Measurements from ENCODE around the gene CASP8.

Gene CASP8

DNA sequence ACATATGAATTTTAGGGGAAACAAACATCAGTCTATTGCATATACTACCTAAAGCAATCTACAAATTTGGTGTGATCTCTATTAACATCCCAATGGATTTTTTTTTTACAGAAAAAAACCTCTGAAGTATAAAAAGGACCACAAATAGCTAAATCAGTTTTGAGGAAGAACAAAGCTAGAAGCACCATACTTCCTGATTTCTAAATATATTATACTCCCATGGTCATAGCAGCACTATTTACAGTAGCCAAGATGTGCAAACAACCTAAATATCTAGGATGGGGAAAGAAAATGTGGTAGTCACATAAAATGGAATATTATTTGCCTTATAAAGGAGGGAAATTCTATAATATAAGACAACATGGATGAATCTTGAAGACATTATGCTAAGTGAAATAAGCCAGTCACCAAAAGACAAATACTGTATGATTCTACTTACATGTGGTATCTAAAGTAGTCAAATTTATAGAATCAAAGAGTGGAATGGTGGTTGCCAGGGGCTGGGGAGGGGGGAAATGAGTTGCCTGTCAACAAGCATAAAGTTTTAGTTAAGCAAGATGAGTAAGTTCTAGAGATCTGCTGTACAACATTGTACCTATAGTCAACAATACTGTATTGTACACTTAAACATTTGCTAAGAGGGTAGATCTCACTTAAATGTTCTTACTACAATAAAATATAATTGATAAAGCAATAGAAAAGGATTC is 17.6 kb upstream of the CASP8 start:
- no peak for DNase-seq (ENCODE audit: low read depth)

- no peak for DNase-seq (ENCODE audit: low read depth)
Measured at GRCh38 chr2:201244829-201245228, 15.5 kb upstream of the CASP8 start.

- no peak for DNase-seq (ENCODE audit: low read depth)
Measured at GRCh38 chr2:201246280-201246679, 14.1 kb upstream of the CASP8 start.

DNA sequence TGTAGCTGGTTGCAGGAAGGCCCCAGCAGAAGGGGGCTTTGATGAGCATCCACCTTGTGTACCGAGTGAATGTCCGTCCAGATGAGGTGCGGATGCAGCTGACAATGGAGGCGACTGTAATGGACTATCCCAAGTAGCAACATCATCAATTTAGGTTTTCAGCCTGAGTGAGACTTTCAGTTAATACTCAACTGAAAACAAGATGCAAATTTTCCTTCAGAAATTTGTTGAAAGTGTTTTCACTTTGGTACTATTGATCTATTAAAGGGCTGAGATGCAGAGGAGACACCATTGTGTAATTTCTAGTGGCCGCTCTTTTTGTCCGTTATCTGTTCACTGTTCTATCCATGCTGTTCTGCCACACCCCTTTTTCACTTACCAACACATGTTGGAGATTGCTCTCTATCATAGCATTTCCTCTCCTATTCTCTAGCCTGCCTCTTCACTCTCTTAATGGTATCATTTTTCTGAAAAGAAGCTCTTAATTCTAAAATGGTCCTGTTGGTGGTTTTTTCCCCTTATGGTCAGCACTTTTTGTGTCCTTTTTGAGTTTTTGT is 12.0 kb upstream of the CASP8 start:
- DNase-seq (ENCODE audit: low read depth): no peak

GRCh38 chr2:201249889-201250288 is 10.4 kb upstream of the CASP8 start:
- DNase-seq (ENCODE audit: low read depth): no peak

GRCh38 chr2:201250741-201251140 is 9.6 kb upstream of the CASP8 start:
- DNase-seq (ENCODE audit: low read depth): no peak

DNA sequence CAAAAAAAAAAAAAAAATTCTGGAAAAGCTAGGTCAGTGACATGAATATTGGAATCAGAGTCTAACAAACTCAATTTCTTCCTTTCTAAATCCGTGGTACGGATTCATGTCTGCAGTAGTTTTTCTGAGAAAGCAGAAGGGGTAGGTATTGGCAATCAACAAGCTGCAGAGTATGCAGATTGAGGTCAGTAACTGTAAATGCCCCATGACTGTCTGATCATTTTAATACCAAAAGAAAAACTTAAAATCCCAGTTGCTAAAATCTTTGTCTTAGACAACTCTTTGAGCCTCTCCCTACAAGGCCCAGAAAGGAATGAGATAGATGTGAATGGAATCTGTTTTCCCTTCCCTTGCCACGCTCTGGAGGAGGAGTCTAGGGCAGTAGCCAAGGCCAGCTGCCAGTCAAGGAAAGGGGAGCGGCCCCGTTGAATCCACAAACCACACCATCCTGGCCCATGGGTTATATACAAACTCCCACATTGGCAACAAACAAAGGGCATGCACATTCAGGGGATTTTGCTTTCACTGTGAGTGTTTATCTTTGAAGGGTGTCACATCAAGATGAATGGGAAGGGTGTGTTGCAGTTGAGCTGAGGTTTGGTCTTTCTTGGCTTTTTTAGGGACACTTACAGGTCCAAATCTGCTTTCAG is 6.1 kb upstream of the CASP8 start:
- no peak for DNase-seq (ENCODE audit: low read depth)

GRCh38 chr2:201255408-201256033 is 4.8 kb upstream of the CASP8 start:
- DNase-seq (ENCODE audit: low read depth): no peak

DNA sequence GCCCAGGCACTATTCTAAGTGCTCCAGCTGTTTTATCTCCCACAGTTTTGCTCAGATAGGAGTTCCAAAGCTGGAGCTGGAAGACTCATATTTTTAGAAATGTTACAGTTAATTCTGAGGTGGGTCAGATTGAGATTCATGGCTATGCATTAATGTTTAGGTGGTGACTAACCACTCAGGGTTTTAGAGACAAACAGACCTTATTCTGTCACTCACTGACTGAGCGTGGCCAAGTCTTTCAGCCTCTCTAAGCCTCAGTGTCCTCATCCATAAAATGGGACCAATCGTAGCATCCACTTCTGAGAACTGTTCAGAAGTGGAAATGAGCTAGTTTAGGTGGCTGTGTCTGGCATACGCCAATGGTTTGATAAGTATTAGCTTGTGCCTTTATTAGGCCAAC is 4.3 kb upstream of the CASP8 start:
- peak; percentile 31 for DNase-seq (ENCODE audit: low read depth)

GRCh38 chr2:201257381-201257955 is 2.9 kb upstream of the CASP8 start:
- DNase-seq (ENCODE audit: low read depth): no peak

DNA sequence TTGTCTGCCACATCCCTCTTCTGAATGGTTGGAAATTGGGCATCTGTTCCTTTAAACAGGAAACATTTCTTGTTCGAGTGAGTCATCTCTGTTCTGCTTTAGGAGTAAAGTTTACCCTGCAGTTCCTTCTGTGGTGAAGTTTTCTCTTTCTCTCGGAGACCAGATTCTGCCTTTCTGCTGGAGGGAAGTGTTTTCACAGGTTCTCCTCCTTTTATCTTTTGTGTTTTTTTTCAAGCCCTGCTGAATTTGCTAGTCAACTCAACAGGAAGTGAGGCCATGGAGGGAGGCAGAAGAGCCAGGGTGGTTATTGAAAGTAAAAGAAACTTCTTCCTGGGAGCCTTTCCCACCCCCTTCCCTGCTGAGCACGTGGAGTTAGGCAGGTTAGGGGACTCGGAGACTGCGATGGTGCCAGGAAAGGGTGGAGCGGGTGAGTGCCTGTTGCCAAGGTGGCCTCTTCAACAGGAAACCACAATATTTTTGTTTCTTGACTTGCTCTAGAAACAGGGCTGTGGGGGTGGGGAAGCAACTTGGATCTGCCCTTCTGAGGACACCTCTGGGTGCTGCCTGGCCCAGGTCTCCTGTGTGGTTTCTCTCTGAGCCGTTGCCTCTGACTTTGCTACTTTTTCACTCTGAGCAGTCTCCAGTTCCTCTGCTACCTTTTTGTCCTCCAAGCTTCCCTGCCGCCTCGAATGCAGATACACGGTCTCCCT is 2.2 kb upstream of the CASP8 start:
- peak; percentile 87 for DNase-seq (ENCODE audit: low read depth)

DNA sequence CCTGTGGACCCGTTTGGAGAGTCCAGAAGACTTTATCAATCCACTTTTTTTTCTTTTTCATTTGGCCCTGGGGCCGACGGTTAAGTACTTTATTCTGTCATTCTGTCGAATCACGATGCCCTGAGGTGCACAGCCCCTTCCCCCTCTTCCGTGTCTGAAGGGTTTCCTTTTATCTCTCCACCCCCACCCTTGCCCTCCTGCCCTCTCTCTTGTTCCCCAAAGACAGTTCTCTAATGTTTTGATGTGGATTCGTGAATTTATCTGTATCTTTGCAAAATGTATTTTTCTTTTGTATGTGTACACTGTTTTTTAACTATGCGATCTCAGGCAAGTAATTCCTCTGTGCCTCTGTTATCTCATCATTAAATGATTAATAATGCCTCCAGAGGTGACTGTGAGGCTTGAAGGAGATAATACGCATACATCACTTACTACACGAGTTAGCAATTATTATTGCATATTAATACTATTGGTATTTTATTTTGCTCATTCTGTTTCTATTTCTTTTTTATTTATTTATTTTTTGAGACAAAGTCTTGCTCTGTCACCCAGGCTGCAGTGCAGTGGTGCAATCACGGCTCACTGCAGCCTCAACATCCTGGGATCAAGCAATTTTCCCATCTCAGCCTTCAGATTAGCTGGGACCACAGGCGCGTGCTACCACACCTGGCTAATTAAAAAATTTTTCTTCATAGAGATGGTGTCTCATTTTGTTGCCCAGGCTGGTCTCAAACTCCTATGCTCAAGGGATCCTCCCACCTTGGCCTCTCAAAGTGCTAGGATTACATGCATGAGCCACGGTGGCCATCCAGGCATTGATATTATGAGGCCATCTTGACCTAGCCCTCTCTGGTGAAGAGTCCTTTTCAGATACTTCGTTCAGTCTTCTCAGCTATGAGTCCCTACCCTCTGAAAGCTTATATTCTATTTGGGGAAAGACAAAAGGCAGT is 1.4 kb upstream of the CASP8 start:
- peak; percentile 24 for DNase-seq (ENCODE audit: low read depth)

DNA sequence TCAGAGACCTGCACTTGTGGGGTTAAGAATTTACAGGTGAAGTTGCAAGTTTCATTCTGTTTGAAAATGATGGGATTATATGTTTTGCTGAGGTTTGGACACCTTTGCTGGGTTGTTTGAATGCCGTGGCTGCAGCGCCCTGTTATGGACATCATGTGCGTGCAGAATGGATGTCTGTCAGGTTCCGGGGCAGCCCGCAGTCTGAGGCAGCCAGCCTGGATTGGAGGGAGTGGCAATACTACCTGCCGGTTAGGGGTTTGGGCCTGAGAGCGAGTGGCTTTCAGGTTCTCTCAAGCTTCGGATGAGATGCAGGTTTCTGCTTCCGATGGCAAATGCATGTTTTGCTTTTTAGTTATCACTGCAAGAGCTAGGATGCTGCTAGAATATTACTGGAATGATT is 1.1 kb downstream of the CASP8 start:
- no peak for DNase-seq (ENCODE audit: low read depth)

- DNase-seq (ENCODE audit: low read depth): no peak
Measured at GRCh38 chr2:201261906-201262305, 1.6 kb downstream of the CASP8 start.

DNA sequence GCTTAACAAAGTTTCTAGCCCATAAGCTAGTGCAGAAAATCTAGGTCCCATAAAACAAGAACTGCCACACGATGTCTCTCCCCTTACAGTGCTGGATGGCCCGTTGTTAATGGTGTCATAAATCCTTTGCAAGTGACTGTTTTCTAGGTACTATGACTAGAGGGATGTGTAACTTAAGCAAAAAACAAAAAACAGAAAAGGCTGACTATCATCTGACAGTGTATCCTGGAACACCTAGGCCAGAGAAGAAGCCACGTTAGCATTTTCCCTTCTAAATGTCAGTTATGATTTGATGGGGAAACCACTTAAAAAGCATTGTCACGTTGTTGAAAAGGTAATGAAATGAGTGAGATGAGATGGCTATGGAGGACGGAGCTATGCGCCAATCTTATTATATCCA is 2.4 kb downstream of the CASP8 start:
- DNase-seq (ENCODE audit: low read depth): no peak

DNA sequence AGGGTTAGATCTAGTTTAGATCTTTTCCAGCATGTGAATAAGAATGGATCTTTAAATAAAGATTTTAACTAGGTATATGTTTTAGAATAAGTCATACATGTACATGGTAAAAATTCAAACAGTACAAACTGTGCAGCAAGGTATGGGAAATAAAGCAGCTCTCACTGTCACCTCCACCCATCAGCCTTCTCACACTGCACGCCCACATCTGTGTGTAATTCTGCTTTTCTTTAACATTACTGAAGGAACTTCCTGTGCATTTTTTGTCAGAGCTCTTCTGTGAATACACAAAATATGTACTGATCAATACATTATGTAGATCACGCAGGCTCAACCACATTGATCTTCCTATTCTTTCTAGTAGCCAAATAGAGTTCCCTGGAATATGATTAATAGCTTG is 3.4 kb downstream of the CASP8 start:
- DNase-seq (ENCODE audit: low read depth): no peak

DNA sequence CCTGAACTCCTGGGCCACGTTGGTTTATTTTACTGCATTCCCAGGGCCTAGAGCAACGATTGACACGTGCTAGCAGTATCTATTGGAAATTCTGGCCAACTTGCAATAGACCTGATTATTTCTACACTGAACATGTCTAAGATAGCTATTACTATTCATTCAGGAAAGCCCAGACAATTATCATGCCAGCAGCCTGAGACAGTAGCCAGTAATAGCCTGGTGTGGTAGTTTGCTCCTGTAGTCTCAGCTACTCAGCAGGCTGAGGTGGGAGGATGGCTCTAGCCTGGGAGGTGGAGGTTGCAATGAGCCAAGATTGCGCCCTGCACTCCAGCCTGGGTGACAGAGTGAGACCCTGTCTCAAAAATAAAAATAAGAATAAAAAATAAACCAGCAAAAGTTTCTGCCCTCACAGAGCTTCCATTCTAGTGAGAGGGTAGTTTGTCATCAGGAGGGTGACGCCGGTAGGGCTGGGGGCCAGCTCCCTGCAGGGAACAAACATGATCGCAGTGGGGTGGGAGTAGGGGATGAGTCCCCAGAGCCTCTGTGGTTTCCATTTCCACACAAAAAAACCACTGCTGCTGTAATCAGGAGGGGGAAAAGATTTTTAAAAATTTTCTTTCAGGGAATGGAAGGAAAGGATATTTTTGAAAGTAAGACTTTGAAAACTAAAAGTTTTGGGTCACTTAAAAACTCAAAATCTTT is 4.3 kb downstream of the CASP8 start:
- no peak for DNase-seq (ENCODE audit: low read depth)

DNA sequence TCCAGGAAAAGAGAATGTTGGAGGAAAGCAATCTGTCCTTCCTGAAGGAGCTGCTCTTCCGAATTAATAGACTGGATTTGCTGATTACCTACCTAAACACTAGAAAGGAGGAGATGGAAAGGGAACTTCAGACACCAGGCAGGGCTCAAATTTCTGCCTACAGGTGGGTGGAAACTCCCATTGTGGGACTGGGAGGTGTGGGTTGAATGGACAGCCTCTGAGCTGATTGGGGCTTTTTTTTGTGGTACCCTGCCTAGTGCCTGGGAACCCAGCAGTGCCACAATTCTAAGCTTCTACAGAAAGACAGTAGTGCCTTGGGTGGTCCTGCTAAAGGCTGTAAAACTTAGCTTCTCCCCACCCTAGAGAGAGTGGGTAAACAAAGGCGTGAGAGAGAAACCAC is 6.3 kb downstream of the CASP8 start:
- no peak for DNase-seq (ENCODE audit: low read depth)

DNA sequence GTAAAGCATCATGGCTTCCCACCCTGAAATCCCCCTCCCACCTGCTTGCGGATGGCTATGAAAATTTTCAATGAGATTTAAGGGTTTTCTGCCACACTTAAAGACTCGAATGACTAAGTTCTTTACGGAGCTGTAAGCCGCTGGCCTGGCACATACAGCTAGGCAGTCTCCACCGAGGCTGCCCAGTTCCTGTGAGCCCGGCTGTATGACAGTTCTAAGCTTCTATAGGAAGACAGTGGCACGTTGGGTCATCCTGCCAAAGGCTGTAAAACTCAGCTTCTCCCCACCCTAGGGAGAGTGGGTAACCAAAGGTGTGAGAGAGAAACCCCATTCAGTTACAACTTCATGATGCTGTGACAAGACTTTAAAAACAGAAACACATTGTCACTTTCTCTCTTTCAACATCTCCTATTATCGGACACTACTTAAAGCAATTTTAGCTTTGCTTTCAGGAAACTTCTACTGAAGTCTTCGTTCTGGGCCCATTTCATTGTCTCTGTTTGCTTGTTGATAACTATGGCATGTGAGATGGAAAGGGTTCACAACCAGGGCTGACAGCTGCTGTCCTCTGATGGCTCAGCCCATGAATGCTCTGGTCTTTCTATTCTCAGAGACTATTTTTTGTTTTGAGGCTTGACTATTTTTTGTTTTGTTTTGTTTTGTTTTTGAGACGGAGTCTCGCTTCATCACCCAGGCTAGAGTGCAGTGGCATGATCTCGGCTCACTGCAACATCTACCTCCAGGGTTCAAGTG is 7.1 kb downstream of the CASP8 start:
- DNase-seq (ENCODE audit: low read depth): no peak

- no peak for DNase-seq (ENCODE audit: low read depth)
Measured at GRCh38 chr2:201269764-201270163, 9.4 kb downstream of the CASP8 start.

Data from ELR (cell line).